Neutrophil (primary cell): ENCODE results near the gene CYP27C1.
"Not testable (repeated sequence)": the region's sequence is repeated elsewhere in the genome, so short reads cannot be mapped to it uniquely, and the experiment has no call there.

Experiments used
- H3K27ac ChIP-seq: fragments of 200-600 bp; sonication (generic); 2 replicates; pipeline ENCODE4 v1.5.1; 2016; ENCODE audit warnings: mild to moderate bottlenecking, moderate library complexity
- H3K27me3 ChIP-seq: fragments of 200-600 bp; sonication (generic); 2 replicates; pipeline ENCODE4 v1.6.0; 2016; ENCODE audit warnings: mild to moderate bottlenecking
- H3K36me3 ChIP-seq: fragments of 200-600 bp; sonication (generic); 2 replicates; pipeline ENCODE4 v1.5.1; 2017
- H3K4me1 ChIP-seq, 2 experiments: fragments of 200-600 bp in 1 of 2; sonication (generic) in 1 of 2; 1 replicate in 1 of 2; 2 replicates in 1 of 2; pipeline versions ENCODE4 v1.5.1 to v1.6.1; 2013 to 2016; ENCODE audit warnings: low read depth in 1 of 2, low read length in 1 of 2, mild to moderate bottlenecking in 1 of 2, moderate library complexity in 1 of 2; ENCODE audit not compliant: control insufficient read depth in 1 of 2, insufficient read depth in 1 of 2
- H3K4me3 ChIP-seq, 2 experiments: fragments of 200-600 bp in 1 of 2; sonication (generic) in 1 of 2; 1 replicate in 1 of 2; 2 replicates in 1 of 2; pipeline ENCODE4 v1.5.1; 2013 to 2016; ENCODE audit warnings: low read depth in 1 of 2, low read length in 1 of 2, mild to moderate bottlenecking in 1 of 2, moderate library complexity in 1 of 2
- H3K9me3 ChIP-seq: fragments of 200-600 bp; sonication (generic); 2 replicates; pipeline ENCODE4 v1.5.1; 2016
- TF ChIP-seq, protein P1 (sequence below): fragments of 200-600 bp; sonication (generic); IDR thresholded peaks from 2 replicates; pipeline ENCODE4 v1.5.1; 2016; ENCODE audit warnings: antibody characterized with exemption

The CYP27C1 gene

DNA sequence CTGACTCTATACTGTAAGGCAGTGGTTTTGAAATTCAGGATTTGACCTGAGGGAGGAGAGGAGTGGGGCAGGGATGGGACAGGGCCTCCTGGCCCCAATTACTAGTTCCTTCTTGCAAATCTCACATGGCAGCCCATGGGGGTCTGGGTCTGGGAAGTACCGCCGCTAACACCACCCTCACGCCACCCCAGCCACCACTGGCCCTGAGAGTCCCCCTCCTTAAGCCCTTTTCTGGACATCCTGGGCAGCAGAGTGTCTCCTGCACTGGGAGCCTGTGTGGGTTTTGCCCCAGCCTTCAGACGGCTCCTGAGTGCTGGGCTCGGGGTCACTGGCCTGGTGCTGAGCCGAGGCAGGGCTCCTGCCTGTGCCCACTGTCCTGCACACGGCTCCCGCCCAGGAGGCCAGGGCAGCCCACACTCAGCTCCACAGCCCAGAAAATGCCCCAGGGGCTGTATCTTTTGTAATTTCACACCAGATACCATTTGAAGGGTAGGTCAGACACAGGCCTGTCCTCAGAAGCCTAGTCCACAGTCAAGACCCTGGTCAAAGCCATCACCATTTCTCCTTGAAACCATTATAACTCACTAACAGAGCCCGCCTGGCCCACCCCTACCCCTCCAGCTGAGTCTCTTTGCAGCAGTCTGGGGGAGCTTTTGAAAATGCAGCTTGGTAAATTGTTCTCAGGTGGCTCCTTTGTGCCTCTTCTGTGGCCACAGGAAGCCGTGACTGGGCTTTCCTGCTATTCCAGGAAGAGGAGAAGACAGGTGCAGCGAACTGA lies 55.1 kb downstream of the CYP27C1 start:
- H3K9me3 ChIP-seq, result no peaks in the 10 kb centered on the region
- H3K27ac ChIP-seq, result no peak overlapping the region
- H3K36me3 ChIP-seq, result no peaks in the 10 kb centered on the region
- H3K4me3 ChIP-seq, result no peak overlapping the region
- H3K27me3 ChIP-seq, result no peaks in the 10 kb centered on the region
- H3K4me1 ChIP-seq, result no peaks in the 10 kb centered on the region
- TF ChIP-seq, protein P1, sequence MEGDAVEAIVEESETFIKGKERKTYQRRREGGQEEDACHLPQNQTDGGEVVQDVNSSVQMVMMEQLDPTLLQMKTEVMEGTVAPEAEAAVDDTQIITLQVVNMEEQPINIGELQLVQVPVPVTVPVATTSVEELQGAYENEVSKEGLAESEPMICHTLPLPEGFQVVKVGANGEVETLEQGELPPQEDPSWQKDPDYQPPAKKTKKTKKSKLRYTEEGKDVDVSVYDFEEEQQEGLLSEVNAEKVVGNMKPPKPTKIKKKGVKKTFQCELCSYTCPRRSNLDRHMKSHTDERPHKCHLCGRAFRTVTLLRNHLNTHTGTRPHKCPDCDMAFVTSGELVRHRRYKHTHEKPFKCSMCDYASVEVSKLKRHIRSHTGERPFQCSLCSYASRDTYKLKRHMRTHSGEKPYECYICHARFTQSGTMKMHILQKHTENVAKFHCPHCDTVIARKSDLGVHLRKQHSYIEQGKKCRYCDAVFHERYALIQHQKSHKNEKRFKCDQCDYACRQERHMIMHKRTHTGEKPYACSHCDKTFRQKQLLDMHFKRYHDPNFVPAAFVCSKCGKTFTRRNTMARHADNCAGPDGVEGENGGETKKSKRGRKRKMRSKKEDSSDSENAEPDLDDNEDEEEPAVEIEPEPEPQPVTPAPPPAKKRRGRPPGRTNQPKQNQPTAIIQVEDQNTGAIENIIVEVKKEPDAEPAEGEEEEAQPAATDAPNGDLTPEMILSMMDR, result no peak

DNA sequence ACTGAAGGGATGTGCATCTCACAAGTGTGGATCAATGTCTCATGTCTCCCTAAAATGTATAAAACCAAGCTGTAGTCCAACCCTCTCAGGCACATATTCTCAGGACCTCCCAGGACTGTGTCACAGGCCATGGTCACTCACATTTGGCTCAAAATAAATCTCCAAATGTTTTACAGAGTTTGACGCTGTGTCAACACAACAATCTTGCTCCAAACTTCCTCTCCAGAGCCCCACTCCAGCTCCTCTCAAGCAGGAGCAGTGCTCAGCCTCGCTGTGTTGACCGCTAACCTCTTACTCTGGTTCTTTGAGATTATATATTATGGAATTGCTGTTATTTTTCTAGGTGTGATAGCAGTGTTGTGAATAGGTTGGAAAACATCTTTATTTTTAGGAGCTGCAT lies 56.2 kb downstream of the CYP27C1 start:
- no peaks in the 10 kb centered on the region for H3K9me3 ChIP-seq
- no peaks in the 10 kb centered on the region for H3K36me3 ChIP-seq
- no peak overlapping the region for H3K4me3 ChIP-seq
- TF ChIP-seq, protein P1, result no peak
- H3K4me1 ChIP-seq, result no peaks in the 10 kb centered on the region
- no peaks in the 10 kb centered on the region for H3K27me3 ChIP-seq
- H3K27ac ChIP-seq, result no peak overlapping the region

DNA sequence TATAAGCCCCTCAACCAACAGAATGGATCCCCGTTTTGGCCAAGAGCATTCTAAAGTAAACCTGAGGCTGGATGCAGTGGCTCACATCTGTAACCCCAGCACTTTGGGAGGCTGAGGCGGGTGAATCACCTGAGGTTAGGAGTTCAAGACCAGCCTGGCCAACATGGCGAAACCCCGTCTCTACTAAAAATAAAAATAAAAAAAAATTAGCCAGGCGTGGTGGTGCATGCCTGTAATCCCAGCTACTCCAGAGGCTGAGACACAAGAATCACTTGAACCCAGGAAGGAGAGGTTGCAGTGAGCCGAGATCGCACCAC lies 57.1 kb downstream of the CYP27C1 start:
- not testable (repeated sequence) for H3K4me1 ChIP-seq, H3K27me3 ChIP-seq

DNA sequence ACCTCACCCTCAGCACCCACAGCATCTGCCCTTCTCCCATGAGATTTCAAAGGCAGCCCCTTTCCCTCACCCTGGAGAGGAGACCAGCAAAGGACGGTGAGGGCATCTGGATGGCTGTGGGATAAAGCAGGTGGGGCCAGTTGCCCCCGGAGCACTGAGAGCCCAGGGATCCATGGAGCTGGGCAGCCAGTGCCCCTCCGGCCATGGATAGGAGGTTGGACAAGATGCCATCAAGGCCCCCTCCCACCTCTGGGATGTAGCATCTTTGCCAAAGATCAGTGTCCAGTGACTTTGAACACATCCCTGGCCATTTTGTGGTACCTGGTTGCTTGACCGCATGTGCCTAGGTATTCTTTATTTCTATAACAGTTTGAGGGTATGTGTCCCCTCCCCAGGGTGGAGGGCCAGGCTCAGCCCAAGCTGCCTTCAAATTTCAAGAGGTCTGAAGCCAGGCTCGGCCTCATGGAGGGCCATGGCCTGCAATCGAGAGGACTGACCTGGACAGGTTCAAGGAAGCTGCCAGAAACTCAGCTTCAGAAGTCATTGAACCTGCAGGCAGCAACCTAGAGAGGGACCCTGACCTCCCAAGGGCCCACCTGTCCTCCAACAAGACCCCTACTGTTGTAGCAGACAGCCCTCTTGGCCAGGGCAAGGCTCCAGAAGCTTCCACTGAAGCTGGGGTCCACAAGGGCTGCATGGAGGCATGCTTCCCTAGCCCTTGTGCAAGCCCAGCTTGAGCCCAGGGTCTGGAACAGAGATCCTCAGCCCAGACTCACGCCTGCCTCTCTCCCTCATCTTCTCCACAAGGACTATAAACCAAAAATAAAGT lies 57.6 kb downstream of the CYP27C1 start:
- H3K27me3 ChIP-seq, result no peaks in the 10 kb centered on the region
- H3K4me1 ChIP-seq, result no peaks in the 10 kb centered on the region
- H3K9me3 ChIP-seq, result no peaks in the 10 kb centered on the region
- no peak overlapping the region for H3K27ac ChIP-seq
- H3K36me3 ChIP-seq, result no peaks in the 10 kb centered on the region
- TF ChIP-seq, protein P1, result no peak
- no peak overlapping the region for H3K4me3 ChIP-seq

More for the DNA sequence above, 57.1 kb downstream of the CYP27C1 start:
- not testable (repeated sequence) for H3K36me3 ChIP-seq, H3K9me3 ChIP-seq, H3K4me3 ChIP-seq, H3K27ac ChIP-seq

DNA sequence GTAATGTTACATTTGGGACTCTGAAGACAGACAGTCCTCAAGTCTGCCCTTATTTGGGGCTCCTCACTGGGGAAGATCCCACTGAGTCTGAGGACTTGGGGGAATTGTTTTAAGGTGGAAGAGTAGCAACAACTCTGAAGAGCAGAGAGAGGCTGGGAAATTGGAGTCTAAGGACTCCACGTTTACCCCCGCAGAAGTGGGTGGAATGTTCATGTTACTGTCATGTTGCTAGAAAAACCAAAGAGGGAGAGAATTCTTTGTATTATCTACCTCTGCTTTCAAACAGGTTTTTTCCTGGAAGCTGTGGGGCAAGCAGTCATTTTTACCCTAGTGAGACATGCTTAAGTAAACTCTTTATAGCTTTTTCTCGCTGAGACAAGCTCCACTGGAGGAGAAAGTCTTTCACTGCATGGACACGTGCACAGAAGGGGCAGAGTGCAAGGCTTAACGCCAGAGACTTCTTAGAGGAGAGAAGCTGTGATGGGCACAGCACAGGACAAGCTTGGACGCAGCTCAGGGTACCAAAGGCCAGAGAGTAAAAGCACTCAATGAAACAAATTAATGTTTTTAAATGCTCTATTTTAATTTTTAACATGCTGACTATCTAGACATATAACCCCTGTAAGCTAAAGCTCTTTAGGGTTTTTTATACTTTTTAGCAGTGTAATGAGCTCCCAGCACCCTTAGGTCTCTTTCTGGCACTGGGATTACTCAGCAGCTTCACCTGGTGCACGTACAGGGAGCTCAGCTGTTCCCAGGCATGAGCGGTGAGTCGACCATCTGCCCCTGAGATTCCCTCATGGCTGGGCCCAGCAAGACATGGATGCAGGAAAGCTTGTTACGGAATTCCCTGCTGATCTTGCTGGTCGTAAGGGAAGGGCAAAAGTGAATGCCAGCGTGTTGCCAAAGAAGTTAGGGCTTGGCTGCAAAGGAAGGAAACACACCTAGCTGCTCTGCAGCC lies 58.6 kb downstream of the CYP27C1 start:
- no peaks in the 10 kb centered on the region for H3K36me3 ChIP-seq
- TF ChIP-seq, protein P1, result no peak
- no peaks in the 10 kb centered on the region for H3K9me3 ChIP-seq
- H3K4me1 ChIP-seq, result no peaks in the 10 kb centered on the region
- no peak overlapping the region for H3K27ac ChIP-seq
- no peaks in the 10 kb centered on the region for H3K27me3 ChIP-seq
- H3K4me3 ChIP-seq, result no peak overlapping the region
